Testis (tissue), 3 donors: ENCODE measurements around the gene TCIRG1. TPM values are rescaled to one million over a fixed set of nuclear protein-coding genes. Genes with fewer than 3 reads are reported as not detected.

Experiments used
- DNase-seq: peaks from one replicate; pipeline ENCODE4 v3.0.0-alpha.2; 2019
- H3K27ac ChIP-seq, 2 donors: fragments of 200-600 bp; sonication (generic); one replicate each; pipeline ENCODE4 v1.5.1; 2019
- H3K27me3 ChIP-seq: fragments of 200-600 bp; sonication (generic); one replicate; pipeline ENCODE4 v1.5.1; 2019
- H3K36me3 ChIP-seq: fragments of 200-600 bp; sonication (generic); one replicate; pipeline ENCODE4 v1.5.1; 2017; ENCODE audit warnings: low read depth; ENCODE audit errors: missing control alignments
- H3K4me1 ChIP-seq: fragments of 200-600 bp; sonication (generic); one replicate; pipeline ENCODE4 v1.5.1; 2019
- H3K4me3 ChIP-seq, 2 donors: fragments of 200-600 bp; sonication (generic); one replicate each; pipeline ENCODE4 v1.5.1; 2017 to 2019
- H3K9me3 ChIP-seq: fragments of 200-600 bp; sonication (generic); one replicate; pipeline ENCODE4 v1.5.1; 2017
- POLR2A ChIP-seq: fragments of 450-650 bp; IDR thresholded peaks from one replicate; pipeline ENCODE4 v1.6.1; 2017; ENCODE audit warnings: antibody characterized with exemption, mild to moderate bottlenecking, moderate library complexity
- WGBS, 2 donors: methylation state at CpG; one replicate each; pipeline ENCODE4 v1.1.5; 2018; 5-methylcytosine and 5-hydroxymethylcytosine counted together
- intact Hi-C: fragments of 100-400 bp; cut with DNase I; formaldehyde crosslinking; loops from one replicate; pipeline ENCODE4 v1.15.1; 2023; ENCODE audit warnings: low total_unique reads
- polyA plus RNA-seq: library from polyadenylated mRNA; stranded (reverse); fragments of 350-450 nt; fragmentation: Illumina TruSeq; extraction: RNeasy Lipid Tissue Mini Kit (QIAGEN cat#74804); gene quantifications from one replicate; pipeline ENCODE4 v1.2.3, GENCODE V29; 2014; ENCODE audit warnings: low read depth, low replicate concordance; ENCODE audit not compliant: insufficient read depth
- total RNA-seq, 2 donors: library from RNA; depleted of rRNA; stranded (reverse); fragments of >200 nt; gene quantifications; one replicate each; pipeline ENCODE4 v1.2.3, GENCODE V29; 2016
- TF ChIP-seq, protein P1 (sequence below), 3 experiments: fragments of 450-650 bp in 2 of 3; fragments of 200-600 bp in 1 of 3; sonication (generic) in 1 of 3; IDR thresholded peaks; one replicate each; pipeline ENCODE4 v1.5.1; 2016 to 2019; ENCODE audit warnings: antibody characterized with exemption in 3 of 3, mild to moderate bottlenecking in 2 of 3, moderate library complexity in 1 of 3

The TCIRG1 gene
- total and polyA plus RNA-seq, 3 donors from 2014 or later, result 22.2 to 53.6 (median 52.8) TPM

- Histone ChIP-seq H3K27me3 (no peaks in the 10 kb centered on the region), H3K36me3 (no peaks in the 10 kb centered on the region), H3K27ac (no peak overlapping the region), H3K9me3 (no peaks in the 10 kb centered on the region), H3K4me1 (no peaks in the 10 kb centered on the region), H3K4me3 (no peak overlapping the region)
- intact Hi-C loops, result no loop called here
- TF ChIP-seq, protein P1, sequence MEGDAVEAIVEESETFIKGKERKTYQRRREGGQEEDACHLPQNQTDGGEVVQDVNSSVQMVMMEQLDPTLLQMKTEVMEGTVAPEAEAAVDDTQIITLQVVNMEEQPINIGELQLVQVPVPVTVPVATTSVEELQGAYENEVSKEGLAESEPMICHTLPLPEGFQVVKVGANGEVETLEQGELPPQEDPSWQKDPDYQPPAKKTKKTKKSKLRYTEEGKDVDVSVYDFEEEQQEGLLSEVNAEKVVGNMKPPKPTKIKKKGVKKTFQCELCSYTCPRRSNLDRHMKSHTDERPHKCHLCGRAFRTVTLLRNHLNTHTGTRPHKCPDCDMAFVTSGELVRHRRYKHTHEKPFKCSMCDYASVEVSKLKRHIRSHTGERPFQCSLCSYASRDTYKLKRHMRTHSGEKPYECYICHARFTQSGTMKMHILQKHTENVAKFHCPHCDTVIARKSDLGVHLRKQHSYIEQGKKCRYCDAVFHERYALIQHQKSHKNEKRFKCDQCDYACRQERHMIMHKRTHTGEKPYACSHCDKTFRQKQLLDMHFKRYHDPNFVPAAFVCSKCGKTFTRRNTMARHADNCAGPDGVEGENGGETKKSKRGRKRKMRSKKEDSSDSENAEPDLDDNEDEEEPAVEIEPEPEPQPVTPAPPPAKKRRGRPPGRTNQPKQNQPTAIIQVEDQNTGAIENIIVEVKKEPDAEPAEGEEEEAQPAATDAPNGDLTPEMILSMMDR (IDR thresholded peaks at IDR 0.05), result no peak
- TF ChIP-seq POLR2A, result no peak
- WGBS, 2 donors, result 93 to 96% methylated on average over 4 of the region's 4 CpGs
- no peak for DNase-seq
Observed at GRCh38 chr11:68057807-68058206, 19.0 kb downstream of the TCIRG1 start.

DNA sequence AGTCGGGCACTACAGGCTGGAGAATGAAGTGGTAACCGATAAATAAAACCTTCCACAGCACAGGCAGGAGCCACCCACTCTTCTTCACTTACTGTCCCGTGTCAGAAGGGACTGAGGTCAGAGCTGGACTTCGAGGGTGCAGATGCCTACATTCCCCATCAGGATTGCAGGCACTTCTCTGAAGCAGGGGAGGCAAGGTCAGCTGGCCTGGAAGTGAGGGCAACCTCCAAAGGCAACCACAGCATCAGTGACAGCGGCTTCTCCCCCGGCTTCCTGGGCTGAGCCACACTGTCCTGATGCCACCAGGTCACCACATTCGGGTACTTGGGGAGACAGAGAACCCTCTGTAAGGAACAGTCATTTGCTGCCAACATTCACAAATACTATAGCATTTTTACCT lies 22.7 kb downstream of the TCIRG1 start:
- 89 to 97% methylated on average over 6 to 7 of the region's 7 CpGs for WGBS, 2 donors
- Histone ChIP-seq H3K4me1 (no peaks in the 10 kb centered on the region), H3K36me3 (no peaks in the 10 kb centered on the region), H3K4me3 (no peak overlapping the region), H3K9me3 (no peaks in the 10 kb centered on the region), H3K27ac (no peak overlapping the region), H3K27me3 (no peaks in the 10 kb centered on the region)
- intact Hi-C loops, result no loop called here
- DNase-seq, result no peak
- TF ChIP-seq, protein P1 (IDR thresholded peaks at IDR 0.05), result no peak
- no peak for TF ChIP-seq POLR2A

- no peak overlapping the region for H3K4me3 ChIP-seq
- intact Hi-C loops, result no loop called here
- H3K27ac ChIP-seq, result no peak overlapping the region
- H3K27me3 ChIP-seq, result no peaks in the 10 kb centered on the region
- H3K9me3 ChIP-seq, result no peaks in the 10 kb centered on the region
- H3K36me3 ChIP-seq, result no peaks in the 10 kb centered on the region
- DNase-seq, result no peak
- H3K4me1 ChIP-seq, result no peaks in the 10 kb centered on the region
- WGBS, 2 donors, result 86 to 88% methylated on average over 2 of the region's 2 CpGs
- TF ChIP-seq POLR2A, result no peak
- TF ChIP-seq, protein P1 (IDR thresholded peaks at IDR 0.05), result no peak
Observed at GRCh38 chr11:68064926-68065325, 26.1 kb downstream of the TCIRG1 start.

DNA sequence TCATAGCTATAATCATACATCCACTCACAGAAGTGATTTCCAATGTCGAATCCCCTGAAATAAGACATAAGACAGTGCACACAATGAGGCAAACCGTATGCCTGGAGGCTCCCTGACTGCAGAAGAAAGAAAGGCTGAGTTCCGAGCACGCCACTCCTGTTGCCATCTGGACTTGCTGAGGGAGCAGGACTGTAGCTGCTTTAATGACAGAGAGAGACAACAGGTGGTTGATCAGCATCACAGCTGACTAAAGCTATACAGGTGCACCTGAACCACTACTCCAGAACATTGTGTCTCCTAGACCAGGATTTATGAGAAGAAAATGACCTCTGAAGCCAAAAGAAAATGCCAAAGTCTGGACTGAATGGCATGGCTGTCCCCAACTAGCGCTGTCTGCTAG lies 27.0 kb downstream of the TCIRG1 start:
- Histone ChIP-seq H3K4me1 (no peaks in the 10 kb centered on the region), H3K27me3 (no peaks in the 10 kb centered on the region), H3K36me3 (no peaks in the 10 kb centered on the region), H3K4me3 (no peak overlapping the region), H3K27ac (no peak overlapping the region), H3K9me3 (no peaks in the 10 kb centered on the region)
- TF ChIP-seq POLR2A, result no peak
- TF ChIP-seq, protein P1 (IDR thresholded peaks at IDR 0.05), result no peak
- intact Hi-C loops, result no loop called here
- 84 to 96% methylated on average over 5 of the region's 5 CpGs for whole genome bisulfite sequencing, 2 donors
- DNase-seq, result no peak

DNA sequence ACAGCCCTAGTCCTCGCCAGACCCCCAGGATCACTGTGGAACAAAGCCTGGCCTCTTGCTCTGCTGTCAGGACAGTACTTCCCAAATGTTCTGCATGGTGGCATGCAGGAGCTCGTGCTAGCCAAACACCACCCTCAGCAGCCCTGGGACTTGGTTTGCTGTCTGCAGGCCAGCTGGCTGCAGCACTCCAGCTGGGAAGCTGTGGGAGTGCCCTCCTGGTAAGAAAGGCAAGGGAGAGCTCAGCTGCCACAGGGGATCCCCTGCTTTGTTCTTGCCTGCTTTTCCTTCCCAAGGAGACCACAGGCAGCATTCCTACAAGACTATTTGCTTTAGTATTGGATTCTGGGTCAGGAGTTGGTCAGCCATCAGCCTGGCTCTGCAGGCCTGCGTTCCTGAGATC lies 27.9 kb downstream of the TCIRG1 start:
- Histone ChIP-seq H3K4me1 (no peaks in the 10 kb centered on the region), H3K27me3 (no peaks in the 10 kb centered on the region), H3K9me3 (no peaks in the 10 kb centered on the region), H3K27ac (no peak overlapping the region), H3K36me3 (no peaks in the 10 kb centered on the region), H3K4me3 (no peak overlapping the region)
- TF ChIP-seq POLR2A, result no peak
- DNase-seq, result peak; percentile 8
- WGBS, 2 donors, result 52 to 89% methylated on average over 2 to 3 of the region's 3 CpGs
- intact Hi-C loops, result no loop called here
